Measurements from ENCODE around the gene CACNA1F.

DNA sequence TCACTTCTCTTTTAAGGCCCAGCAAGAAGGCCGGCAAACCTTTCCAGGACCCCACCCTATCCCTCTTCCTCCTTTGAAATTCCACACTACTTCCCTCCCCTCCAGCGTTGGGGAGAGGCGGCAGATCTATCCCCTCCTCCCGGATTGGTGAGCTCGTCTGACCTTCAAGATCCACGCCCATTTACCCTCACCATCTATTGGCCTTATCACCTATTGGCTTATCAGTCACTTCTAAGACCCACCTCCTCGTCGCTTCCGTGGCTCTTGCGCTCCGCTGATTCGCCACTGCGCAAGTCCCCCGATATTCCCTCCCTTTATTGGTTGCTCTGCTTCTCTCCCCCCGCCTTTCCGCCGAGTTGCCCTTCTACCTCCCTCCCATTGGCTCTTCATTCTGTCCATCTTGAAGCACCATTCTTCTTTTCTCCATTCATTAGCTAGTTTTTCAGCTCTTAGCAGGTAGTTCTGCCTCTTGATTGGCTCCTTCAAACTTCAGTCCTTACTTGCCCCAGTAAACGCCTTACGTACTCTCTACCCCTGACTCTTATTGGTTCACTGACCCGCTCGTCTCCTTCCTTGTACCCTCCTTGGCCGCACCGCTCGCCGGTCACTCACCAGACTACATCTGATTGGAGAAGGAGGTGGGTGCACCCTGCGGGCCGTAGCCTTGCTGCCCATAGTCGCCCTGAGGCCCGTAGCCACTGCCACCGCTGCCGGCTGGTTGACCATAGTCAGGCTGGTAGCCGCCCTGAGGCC lies 42.1 kb downstream of the CACNA1F start:
- TF ChIP-seq EZH2phosphoT487 (IDR thresholded peaks at IDR 0.05; ENCODE audit: insufficient read depth, low read depth) (no peak), EZH2 (IDR thresholded peaks at IDR 0.05; ENCODE audit: insufficient read depth, poor library complexity, severe bottlenecking) (no peak)

Data from GM23248 (cell line).